RWPE1 (cell line): Measurements from ENCODE around the gene VSIG8.

Source experiments
- CTCF ChIA-PET: fragments of 350-600 bp; sonication (Branson Sonifier 250); formaldehyde crosslinking; extraction: SDS; loops from one replicate; lab custom pipeline; 2021; lab: Yijun Ruan, JAX
- POLR2A ChIA-PET: fragments of 400-600 bp; formaldehyde crosslinking; extraction: SDS; loops from one replicate; lab custom pipeline; 2020; ENCODE audit warnings: antibody characterized with exemption; ENCODE audit not compliant: low non-redundant PET; lab: Yijun Ruan, JAX
- DNase-seq: peaks from one replicate; pipeline ENCODE4 v3.0.0; 2012; ENCODE audit warnings: low spot score
- H3K27ac ChIP-seq: fragments of 450-650 bp; 2 replicates; pipeline ENCODE4 v1.5.1; 2017
- CTCF ChIP-seq: fragments of 450-650 bp; conservative IDR thresholded peaks from 2 replicates; pipeline ENCODE4 v1.5.1; 2017; ENCODE audit warnings: low read depth, mild to moderate bottlenecking

The VSIG8 gene

DNA sequence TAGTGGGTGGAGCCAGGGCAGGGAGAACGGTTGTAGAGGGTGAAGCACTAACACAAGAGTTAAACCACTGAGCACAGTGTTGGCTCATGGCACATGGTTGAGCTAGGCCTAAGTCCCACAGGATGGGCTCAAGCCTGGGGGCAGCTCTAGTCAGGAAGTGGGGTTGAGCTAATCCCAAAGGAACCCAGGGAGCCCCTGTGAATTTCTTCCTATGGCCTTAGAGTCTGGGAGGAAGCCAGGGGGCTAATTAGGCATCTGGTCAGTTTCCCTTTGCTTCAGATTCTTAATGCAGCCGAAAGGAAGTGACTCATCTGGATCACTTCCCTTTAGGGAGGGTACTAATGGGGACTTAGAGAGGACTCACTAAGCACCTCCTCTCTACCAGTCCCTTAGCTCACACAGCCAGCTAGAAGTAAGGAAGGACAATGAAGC lies 27.4 kb upstream of the VSIG8 start:
- ChIA-PET CTCF (interaction anchor here (1.5 to 6.1 kb wide), 6 partner anchors 60 to 118 kb away, joined by 3 to 109 read pairs (median 7); partner anchors contain the start of genes DUSP23 and FCRL6), POLR2A (interaction anchor here (0.8 kb wide), 1 partner anchor 47 kb away, joined by 4 read pairs; no protein-coding TSS in a partner anchor)
- TF ChIP-seq CTCF: no peak
- peak; percentile 76 for DNase-seq
- peak overlapping the region; percentile 90 for H3K27ac ChIP-seq

- CTCF ChIA-PET: interaction anchor here (1.5 to 6.1 kb wide), 3 partner anchors 59 to 108 kb away, joined by 3 to 109 read pairs (median 16); partner anchors contain the start of gene DUSP23
- TF ChIP-seq CTCF: no peak
- peak overlapping the region; percentile 90 for H3K27ac ChIP-seq
- no peak for DNase-seq
- POLR2A ChIA-PET: interaction anchor here (0.8 kb wide), 1 partner anchor 47 kb away, joined by 4 read pairs; no protein-coding TSS in a partner anchor
Observed at GRCh38 chr1:159889202-159889601, 26.7 kb upstream of the VSIG8 start.

DNA sequence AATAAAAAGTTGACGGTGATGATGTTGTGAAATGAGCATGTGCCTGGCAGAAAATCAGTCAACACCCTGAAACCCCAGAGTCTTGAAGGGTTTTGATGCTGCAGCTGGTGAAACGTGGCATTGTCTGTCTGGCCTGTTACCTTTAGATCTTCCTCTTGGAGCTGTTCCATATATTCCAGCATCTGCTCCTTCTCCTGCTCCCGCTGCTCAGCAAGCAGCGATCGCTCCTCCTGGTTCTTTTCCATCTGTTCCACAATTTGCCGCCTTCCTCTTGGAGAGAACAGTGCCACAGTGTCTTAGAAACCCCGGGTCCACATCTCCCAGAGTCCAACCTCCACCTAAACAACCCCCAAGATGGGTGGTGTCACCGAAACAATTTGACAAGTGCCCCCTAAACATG lies 21.8 kb upstream of the VSIG8 start:
- no peak for DNase-seq
- CTCF ChIA-PET: no interaction called here
- TF ChIP-seq CTCF: no peak
- POLR2A ChIA-PET: no interaction called here
- no peak overlapping the region for H3K27ac ChIP-seq

DNA sequence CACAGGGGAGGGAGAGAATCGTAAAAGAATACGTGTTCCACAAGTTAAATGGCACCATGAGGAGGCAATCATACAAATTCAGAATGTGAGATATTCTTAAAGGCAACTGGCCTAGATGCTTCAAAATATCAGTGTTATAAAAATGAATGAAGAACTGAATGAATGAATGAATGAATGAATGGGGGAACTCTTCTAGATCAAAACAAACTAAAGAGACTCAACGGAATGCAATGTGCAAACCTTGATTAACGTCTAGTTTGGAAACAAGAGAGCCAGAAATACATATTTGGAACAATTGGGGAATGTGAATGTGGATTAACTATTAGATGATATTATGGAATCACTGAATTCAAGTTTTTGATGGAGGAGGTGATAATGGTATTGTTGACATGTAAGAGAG lies 20.7 kb upstream of the VSIG8 start:
- POLR2A ChIA-PET: interaction anchor here (0.6 kb wide), 1 partner anchor 95 kb away, joined by 7 read pairs; no protein-coding TSS in a partner anchor
- CTCF ChIA-PET: interaction anchor here (0.6 kb wide), 2 partner anchors 65 to 107 kb away, joined by 4 to 6 read pairs; no protein-coding TSS in a partner anchor
- no peak for DNase-seq
- H3K27ac ChIP-seq: peak overlapping the region; percentile 58; the same call in 1 of the 2 replicates
- TF ChIP-seq CTCF: no peak

DNA sequence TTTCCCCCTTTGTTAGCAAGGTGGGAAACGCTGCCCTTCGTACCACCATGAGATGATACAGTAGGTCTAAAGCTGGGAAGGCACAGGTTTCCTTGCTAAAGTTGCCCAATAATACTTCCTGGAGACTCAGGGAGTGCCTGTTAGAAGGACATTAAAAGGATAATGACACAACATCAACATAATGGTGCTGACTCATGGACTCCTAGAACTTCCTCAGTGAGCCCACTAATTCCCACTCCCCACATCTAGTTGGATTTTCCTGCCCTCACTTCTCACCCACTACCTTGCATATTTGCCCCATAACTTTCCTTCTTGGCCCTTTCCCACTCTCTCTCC lies 20.0 kb upstream of the VSIG8 start:
- DNase-seq: no peak
- peak overlapping the region; percentile 58; the same call in 1 of the 2 replicates for H3K27ac ChIP-seq
- ChIA-PET POLR2A (no interaction called here), CTCF (interaction anchor here (0.6 to 0.7 kb wide), 2 partner anchors 66 to 134 kb away, joined by 6 to 7 read pairs; no protein-coding TSS in a partner anchor)
- TF ChIP-seq CTCF: no peak

DNA sequence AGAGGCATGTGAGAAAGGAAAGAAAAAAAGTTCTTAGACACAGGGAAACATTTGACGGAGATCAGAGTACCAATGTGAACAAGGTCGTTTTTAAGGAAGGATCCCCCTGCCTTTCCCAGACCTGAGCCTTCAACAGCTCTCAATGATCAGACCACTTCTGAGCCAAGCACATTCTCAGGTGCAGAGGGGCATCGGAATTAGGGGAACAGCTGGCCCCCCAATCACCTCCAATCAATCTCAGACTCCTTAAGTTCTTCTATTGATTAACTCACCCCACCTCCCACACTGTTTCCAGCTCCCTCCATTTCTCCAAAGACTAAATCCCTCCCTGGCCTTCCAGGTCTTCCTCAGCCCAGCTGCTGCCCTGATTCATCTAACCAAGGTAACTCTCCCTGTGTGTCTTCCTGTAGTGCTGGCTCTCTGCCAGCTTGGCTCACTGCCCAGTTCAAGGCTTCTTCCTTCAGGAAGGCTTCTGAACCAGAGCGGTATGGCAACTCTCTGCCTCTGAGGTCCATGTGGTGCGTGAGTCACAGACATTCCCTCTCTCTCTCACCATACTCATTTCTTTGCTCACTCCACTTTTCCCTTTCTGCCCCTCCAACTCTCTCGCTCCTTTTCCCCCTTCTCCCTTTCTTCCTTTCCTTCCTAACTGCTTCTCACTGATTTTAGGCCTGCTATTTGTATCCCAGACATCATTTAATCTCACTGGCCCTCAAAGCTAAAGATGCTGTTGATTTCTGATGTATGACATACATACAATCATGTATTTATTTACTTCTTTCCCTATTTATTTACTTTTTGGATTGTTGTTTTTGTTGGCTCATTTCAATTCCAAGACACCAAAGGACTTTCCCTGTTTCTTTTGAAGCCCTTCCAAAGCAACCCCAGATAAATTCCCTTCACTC lies 19.4 kb upstream of the VSIG8 start:
- CTCF ChIA-PET: interaction anchor here (0.7 to 0.9 kb wide), 2 partner anchors 83 to 133 kb away, joined by 3 to 7 read pairs; no protein-coding TSS in a partner anchor
- POLR2A ChIA-PET: no interaction called here
- H3K27ac ChIP-seq: peak overlapping the region; percentile 80
- DNase-seq: peak; percentile 95
- no peak for TF ChIP-seq CTCF
